Motor neuron (in vitro differentiated cells): ENCODE measurements around the gene EBP. TPM values are rescaled to one million over a fixed set of nuclear protein-coding genes. Genes with fewer than 3 reads are reported as not detected.

Source experiments
- ATAC-seq, 8 experiments: fragments of 200-7000 bp; cut with Tn5 transposase; replicated peaks in 6 of 8; 2 replicates each; pipeline ENCODE4 v1.8.0; 2021; ENCODE audit warnings: mild to moderate bottlenecking in 8 of 8, moderate library complexity in 8 of 8
- H3K27ac ChIP-seq, 2 donors: fragments of 250-450 bp; sonication (Bioruptor Pico); 2 replicates each; pipeline ENCODE4 v1.9.0; 2021; ENCODE audit warnings: antibody characterized with exemption in 2 of 2, mild to moderate bottlenecking in 2 of 2, moderate library complexity in 1 of 2
- H3K4me1 ChIP-seq, 2 donors: fragments of 250-450 bp; sonication (Bioruptor Pico); replicated peaks in 1 of 2; 2 replicates each; pipeline ENCODE4 v1.6.1; 2021; ENCODE audit warnings: antibody characterized with exemption in 2 of 2, mild to moderate bottlenecking in 2 of 2, moderate library complexity in 1 of 2
- H3K4me3 ChIP-seq, 5 donors: fragments of 250-450 bp; sonication (Bioruptor Pico); 2 replicates each; pipeline ENCODE4 v1.9.0; 2021; ENCODE audit warnings: antibody characterized with exemption in 5 of 5, mild to moderate bottlenecking in 5 of 5, moderate library complexity in 4 of 5
- WGBS, 10 experiments: fragments of 450-650 bp; shearing (Covaris generic); methylation state at CpG; one replicate each; pipeline ENCODE4 v1.0.0; 2022; 5-methylcytosine and 5-hydroxymethylcytosine counted together
- in situ Hi-C, 9 experiments: fragments of 400-800 bp; cut with MboI; loops; one replicate each; pipeline ENCODE4 v1.15.0; 2021; ENCODE audit warnings: low sequenced_read_pairs in 9 of 9, low pct_unique_long_range_greater_than_20kb in 2 of 9; ENCODE audit not compliant: unreplicated experiment in 9 of 9
- total RNA-seq, 8 experiments: library from RNA; unstranded; fragments of 300-600 nt; gene quantifications; 2 replicates each; pipeline versions ENCODE4 v1.2.3 to v1.2.4, GENCODE V29; 2022

EBP gene
- total RNA-seq, 8 experiments from 2014 or later = 28.3 to 121 (median 66.3) TPM

DNA sequence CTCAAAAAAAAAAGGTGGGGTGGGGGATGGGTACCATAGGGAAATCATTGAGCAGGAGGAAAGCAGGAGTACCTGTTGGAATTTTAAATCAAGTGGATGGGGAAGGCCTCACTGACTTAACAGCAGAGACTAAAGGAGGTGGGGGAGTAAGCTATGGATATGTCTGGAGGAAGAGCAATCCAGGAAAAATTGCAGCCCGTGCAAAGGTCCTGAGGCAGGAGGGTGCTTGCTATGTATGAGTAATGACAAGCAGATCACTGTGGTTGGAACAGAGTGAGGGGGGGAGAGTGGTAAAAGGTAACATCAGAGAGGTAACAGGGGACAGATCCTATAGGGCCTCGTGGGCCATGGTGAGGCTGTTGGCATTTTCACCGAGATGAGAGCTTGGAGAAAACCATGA, 41.5 kb upstream of the EBP start:
- in situ Hi-C loops = loop anchor here in 1 of 9 experiments (25.0 kb wide), 1 partner anchor 393 kb away; no protein-coding TSS in a partner anchor
- Histone ChIP-seq H3K4me3 (no peak overlapping the region), H3K4me1 (no peaks in the 10 kb centered on the region), H3K27ac (no peak overlapping the region)
- ATAC-seq = no peak
- 51 to 100% (median 92%) methylated on average over 1 to 3 of the region's 3 CpGs; no CpG with 5 or more reads in 6 of the 10 experiments for WGBS, 10 experiments

DNA sequence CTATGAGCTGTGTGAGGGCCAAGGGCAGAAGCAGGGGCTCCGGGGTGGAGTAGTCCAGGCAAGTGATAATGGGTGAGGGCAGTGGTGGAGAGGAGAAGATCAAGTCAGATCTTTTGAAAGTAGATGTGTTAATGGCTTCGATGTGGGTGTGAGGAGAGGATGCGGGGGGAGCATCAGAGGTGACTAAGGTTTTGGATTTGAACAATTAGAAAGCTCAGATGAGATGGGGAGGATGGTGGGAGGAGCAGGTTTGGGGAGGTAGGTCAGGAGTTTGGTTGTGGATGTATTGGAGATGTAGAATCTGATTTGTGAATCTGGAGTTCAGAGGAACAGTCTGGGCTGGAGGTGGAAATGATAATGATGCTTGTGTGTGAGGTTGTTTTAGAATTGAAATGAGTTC, 41.0 kb upstream of the EBP start:
- WGBS, 10 experiments = 33 to 100% (median 40%) methylated on average over 1 to 2 of the region's 3 CpGs; no CpG with 5 or more reads in 7 of the 10 experiments
- Histone ChIP-seq H3K4me3 (no peak overlapping the region), H3K4me1 (no peaks in the 10 kb centered on the region), H3K27ac (no peak overlapping the region)
- in situ Hi-C loops = loop anchor here in 1 of 9 experiments (25.0 kb wide), 1 partner anchor 393 kb away; no protein-coding TSS in a partner anchor
- ATAC-seq = no peak

DNA sequence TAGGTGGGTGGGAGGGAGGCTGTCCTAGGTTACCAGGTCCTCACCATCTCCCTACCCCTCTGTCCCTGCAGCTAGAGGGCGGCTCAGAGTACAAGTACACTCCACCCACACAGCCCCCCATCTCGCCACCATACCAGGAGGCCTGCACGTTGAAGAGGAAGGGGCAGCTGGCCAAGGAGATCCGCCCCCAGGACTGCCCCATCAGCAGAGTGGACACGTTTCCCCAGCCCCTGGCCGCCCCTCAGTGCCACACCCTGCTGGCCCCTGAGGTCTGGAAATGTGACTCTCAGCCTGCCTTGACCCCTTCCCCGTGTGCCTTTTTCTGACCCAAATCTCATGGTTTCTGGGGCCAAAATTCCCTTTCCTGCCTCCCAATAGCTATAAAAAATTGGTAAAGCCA, 39.1 kb upstream of the EBP start:
- Histone ChIP-seq H3K27ac (no peak overlapping the region), H3K4me1 (no peaks in the 10 kb centered on the region), H3K4me3 (no peak overlapping the region)
- no peak for ATAC-seq
- 20 to 62% methylated on average over 1 to 2 of the region's 7 CpGs; no CpG with 5 or more reads in 8 of the 10 experiments for WGBS, 10 experiments
- in situ Hi-C loops = loop anchor here in 1 of 9 experiments (25.0 kb wide), 1 partner anchor 395 kb away; no protein-coding TSS in a partner anchor

DNA sequence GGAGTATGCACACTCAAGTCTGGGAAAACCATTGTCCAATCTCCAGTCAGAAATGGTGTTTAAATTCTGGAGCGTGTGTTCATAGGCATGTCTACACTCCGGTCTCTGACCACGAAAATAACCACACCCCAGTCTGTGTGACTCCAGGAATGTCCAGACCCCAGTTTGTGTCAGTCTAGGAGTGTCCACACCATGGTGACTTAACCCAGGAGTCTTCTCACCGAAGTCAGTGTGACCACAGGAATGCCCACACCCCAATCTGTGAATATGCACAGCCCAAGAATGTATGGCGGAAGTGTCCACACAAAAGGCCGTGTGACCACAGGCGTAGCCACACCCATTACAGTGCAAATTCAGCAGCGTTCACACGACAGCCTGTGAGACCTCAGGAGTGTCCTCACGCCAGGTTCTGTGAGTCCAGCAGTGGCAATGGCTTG, 34.2 kb upstream of the EBP start:
- 0 to 100% (median 40%) methylated on average over 1 to 2 of the region's 10 CpGs; no CpG with 5 or more reads in 7 of the 10 experiments for WGBS, 10 experiments
- no peak overlapping the region for H3K27ac ChIP-seq
- in situ Hi-C loops = loop anchor here in 1 of 9 experiments (25.0 kb wide), 1 partner anchor 400 kb away; no protein-coding TSS in a partner anchor

DNA sequence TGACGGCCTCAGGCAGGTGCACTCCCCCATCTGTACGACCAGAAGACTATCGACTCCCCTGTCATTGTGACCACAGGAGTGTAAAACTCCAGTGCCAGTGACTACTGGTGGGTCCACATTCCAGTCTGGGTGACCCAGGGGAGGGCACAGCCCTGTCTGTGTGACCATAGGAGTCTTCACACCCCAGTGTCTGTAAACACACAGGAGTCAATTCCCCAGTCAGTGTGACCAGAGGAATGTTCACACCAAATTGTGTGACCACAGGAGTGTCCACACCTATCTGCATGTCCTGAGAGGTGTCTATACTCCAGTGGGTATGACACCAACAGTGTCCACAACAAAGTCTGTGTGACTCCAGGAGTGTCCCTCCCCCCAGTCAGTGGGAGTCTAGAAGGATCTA, 33.6 kb upstream of the EBP start:
- in situ Hi-C loops = loop anchor here in 1 of 9 experiments (25.0 kb wide), 1 partner anchor 401 kb away; no protein-coding TSS in a partner anchor
- 41% methylated on average over 3 of the region's 3 CpGs; no CpG with 5 or more reads in 9 of the 10 experiments for WGBS, 10 experiments
- Histone ChIP-seq H3K27ac (no peak overlapping the region), H3K4me1 (no peaks in the 10 kb centered on the region), H3K4me3 (no peak overlapping the region)
- ATAC-seq = no peak

More for the DNA sequence above, 34.2 kb upstream of the EBP start:
- H3K4me1 ChIP-seq = no peaks in the 10 kb centered on the region
- peak in 6 of 8 experiments; percentile 12 to 96 (median 65) for ATAC-seq
- H3K4me3 ChIP-seq = no peak overlapping the region

DNA sequence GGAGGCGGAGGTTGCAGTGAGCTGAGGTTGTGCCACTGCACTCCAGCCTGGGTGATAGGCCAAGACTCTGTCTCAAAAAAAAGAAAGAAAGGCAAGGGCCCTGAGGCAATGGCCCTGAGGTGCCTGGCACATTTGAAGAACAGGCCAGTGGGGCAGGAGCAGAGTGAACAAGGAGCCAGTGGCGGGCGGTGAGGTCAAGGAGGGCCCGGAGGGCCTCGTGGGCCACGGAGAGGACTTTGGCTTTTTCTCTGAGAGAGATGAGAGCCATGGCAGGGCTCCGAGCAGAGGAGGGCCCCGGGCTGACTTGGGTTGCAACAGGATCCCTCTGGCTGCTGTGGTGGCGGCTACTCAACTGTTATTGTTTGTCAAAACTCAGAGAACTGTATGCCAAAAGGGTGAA, 32.3 kb upstream of the EBP start:
- no peak overlapping the region for H3K4me3 ChIP-seq
- in situ Hi-C loops = loop anchor here in 1 of 9 experiments (25.0 kb wide), 1 partner anchor 402 kb away; no protein-coding TSS in a partner anchor

DNA sequence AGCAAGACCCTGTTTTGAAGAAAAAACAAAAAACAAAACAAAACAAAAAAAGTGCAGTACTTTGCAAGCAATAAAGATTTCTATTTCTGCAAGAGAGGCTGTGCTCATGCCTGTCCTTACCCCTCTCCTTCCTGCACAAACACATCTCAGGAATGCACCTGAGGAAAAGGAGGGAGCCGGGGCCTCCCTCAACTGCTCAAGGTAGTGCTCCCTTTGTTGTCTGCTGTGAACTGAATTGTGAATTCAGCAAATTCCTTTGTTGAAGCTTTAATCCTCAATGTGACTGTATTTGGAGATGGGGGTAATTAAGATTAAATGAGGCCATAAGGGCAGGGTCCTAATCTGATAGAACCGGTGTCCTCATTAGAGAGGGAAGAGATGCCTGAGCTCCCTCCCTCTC, 31.7 kb upstream of the EBP start:
- in situ Hi-C loops = loop anchor here in 1 of 9 experiments (25.0 kb wide), 1 partner anchor 403 kb away; no protein-coding TSS in a partner anchor
- 69% methylated on average over 2 of the region's 2 CpGs; no CpG with 5 or more reads in 9 of the 10 experiments for WGBS, 10 experiments
- no peak overlapping the region for H3K27ac ChIP-seq
- no peak for ATAC-seq
- no peaks in the 10 kb centered on the region for H3K4me1 ChIP-seq
- H3K4me3 ChIP-seq = no peak overlapping the region

More for the DNA sequence above, 32.3 kb upstream of the EBP start:
- Histone ChIP-seq H3K27ac (no peak overlapping the region), H3K4me1 (no peaks in the 10 kb centered on the region)
- ATAC-seq = no peak
- 73 to 80% methylated on average over 1 to 3 of the region's 9 CpGs; no CpG with 5 or more reads in 8 of the 10 experiments for WGBS, 10 experiments

DNA sequence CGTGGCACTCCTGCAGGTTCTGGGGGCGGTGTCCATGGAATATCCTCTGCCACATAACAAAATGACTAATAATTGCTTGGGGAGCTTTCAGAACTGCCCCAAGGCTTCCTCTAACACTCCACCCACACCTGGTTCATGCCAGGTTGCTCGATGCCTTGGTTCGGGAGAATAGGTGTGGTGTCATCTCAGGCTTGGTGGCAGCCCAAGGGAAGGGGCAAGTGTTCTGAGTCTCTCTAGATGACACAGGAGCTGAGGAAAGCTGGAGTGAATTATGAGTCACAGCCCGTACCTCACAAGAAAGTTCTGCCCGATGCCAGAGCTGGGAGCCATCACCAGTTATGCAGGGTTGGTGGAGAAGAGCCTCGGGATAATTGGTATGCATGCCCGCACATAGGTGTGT, 30.9 kb upstream of the EBP start:
- in situ Hi-C loops = loop anchor here in 1 of 9 experiments (25.0 kb wide), 1 partner anchor 403 kb away; no protein-coding TSS in a partner anchor
- Histone ChIP-seq H3K4me3 (no peak overlapping the region), H3K4me1 (no peaks in the 10 kb centered on the region), H3K27ac (no peak overlapping the region)
- no peak for ATAC-seq
- WGBS, 10 experiments = 33 to 70% (median 53%) methylated on average over 1 to 3 of the region's 8 CpGs; no CpG with 5 or more reads in 7 of the 10 experiments

DNA sequence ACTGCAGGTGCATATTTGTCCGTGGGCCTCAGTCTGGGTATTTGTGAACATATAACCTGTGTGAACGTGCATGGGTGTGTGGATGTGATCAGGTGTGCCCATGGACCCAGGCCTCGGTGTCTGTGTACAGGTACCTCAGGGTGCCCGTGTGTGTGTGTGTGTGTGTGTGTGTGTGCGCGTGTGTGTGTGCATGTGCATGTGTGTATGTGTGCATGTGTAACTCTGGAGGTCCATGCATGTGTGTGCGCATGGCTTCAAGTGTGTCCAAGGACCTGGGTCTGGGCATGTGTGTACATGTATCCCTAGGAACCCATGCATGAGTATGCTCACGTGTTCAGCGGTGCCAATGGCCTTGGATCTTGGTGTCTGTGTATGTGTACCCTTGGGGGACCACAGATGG, 29.8 kb upstream of the EBP start:
- H3K4me3 ChIP-seq = no peak overlapping the region
- H3K27ac ChIP-seq = no peak overlapping the region
- H3K4me1 ChIP-seq = no peaks in the 10 kb centered on the region
- no peak for ATAC-seq
- WGBS, 10 experiments = 63% methylated on average over 4 of the region's 9 CpGs; no CpG with 5 or more reads in 9 of the 10 experiments
- in situ Hi-C loops = loop anchor here in 1 of 9 experiments (25.0 kb wide), 1 partner anchor 405 kb away; no protein-coding TSS in a partner anchor

DNA sequence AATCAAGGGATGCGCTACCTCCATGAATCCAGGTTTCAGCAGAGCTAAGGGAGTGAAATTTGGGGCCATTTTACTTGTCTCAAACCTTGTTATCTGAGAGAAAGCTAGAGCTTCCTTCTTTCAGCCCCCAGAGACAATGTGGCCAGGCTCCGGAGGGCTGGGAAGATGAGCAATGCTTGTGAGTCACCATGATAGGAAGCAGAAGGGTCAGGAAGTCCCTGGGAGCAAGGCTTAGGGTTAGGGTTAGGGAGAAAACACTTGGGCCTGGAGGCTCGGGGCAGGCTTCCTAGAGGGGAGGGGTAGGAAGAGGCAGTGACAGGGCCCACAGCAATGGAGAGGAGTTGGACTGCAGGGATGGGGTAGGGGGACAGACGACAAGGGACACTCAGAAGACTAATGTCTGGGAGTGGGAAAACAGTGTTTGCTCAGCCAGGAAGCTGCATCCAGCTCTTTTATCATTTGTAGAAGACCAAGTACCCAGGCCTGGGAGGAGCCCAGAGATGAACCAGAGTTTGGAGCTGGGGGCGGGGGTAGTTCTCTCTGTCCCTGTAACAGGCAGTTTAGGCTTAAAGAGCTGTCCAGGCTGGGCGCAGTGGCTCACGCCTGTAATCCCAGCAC, 29.2 kb upstream of the EBP start:
- no peaks in the 10 kb centered on the region for H3K4me1 ChIP-seq
- H3K4me3 ChIP-seq = no peak overlapping the region
- no peak overlapping the region for H3K27ac ChIP-seq
- in situ Hi-C loops = loop anchor here in 1 of 9 experiments (25.0 kb wide), 1 partner anchor 405 kb away; no protein-coding TSS in a partner anchor
- ATAC-seq = no peak
- WGBS, 10 experiments = 49 to 67% methylated on average over 1 to 5 of the region's 7 CpGs; no CpG with 5 or more reads in 8 of the 10 experiments

DNA sequence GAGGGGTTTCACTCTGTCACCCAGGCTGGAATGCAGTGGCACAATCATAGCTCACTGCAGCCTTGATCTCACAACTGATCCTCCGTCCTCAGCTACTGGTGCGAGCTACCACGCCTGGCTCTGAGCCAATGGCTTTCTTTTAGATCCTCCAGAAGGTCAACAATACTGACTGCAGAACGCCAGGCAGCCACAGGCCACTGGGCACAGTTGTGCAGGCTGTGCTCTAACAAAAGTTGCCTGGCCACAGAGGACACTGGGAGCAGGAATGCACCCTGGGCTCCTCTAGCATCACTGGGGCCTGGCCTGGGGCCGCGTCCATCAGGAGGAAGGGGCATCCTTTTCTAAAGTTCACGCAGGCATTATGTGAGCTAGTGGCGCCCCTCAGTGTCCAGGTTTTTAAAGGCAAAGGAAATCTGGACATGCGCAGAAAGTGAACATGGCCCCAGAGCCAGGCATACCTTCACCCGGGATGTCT, 27.7 kb upstream of the EBP start:
- Histone ChIP-seq H3K27ac (no peak overlapping the region), H3K4me3 (no peak overlapping the region), H3K4me1 (peaks cover 0 to 2% of the 10 kb centered on the region in 2 donors)
- peak; percentile 54 to 97 (median 74) for ATAC-seq
- 20 to 100% (median 88%) methylated on average over 1 to 3 of the region's 10 CpGs; no CpG with 5 or more reads in 7 of the 10 experiments for WGBS, 10 experiments
- in situ Hi-C loops = loop anchor here in 1 of 9 experiments (25.0 kb wide), 1 partner anchor 407 kb away; no protein-coding TSS in a partner anchor

DNA sequence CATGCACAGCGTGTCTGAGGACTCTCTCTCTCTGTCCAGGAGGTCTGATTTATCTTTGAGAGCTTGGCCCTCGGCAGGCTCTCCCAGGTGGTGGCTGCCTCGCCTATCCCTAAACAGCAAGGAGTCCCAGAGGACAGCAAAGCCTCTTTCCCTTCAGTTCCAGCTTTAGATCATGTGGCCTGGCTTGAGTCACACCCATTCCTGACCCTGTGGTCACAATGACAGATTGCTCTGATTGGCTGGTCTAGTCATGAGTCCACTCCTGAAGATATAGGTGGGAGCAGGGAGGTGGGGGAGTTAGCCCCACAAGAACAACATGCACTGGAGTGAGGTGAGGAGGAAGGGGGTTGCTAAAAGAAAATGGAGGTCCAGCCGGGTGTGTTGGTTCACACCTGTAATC, 24.9 kb upstream of the EBP start:
- peak in 2 of 8 experiments; percentile 29 to 30 for ATAC-seq
- Histone ChIP-seq H3K27ac (no peak overlapping the region), H3K4me3 (no peak overlapping the region), H3K4me1 (peaks cover 0 to 2% of the 10 kb centered on the region in 2 donors)
- 50% methylated on average over 2 of the region's 4 CpGs; no CpG with 5 or more reads in 9 of the 10 experiments for WGBS, 10 experiments
- in situ Hi-C loops = loop anchor here in 1 of 9 experiments (25.0 kb wide), 1 partner anchor 409 kb away; no protein-coding TSS in a partner anchor

DNA sequence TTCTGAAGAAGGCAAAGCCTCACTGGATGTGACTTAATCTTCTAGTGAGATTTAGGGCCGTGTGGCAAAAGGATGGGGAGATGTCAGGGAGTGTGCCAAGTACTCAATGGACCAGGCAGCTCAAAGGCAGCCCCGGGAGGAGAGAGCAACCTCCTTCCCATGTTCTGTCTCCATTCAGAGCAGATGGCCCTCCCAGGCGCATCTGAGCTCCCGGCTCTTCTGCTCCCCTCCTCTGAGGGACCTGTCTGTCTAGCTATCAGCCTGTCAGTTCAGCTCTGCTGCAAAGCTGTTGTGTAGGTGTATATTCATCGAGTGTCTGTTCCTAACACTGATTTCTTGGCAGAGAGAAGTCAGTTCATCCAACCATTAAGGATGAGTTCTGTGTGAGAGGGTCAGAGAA, 23.7 kb upstream of the EBP start:
- in situ Hi-C loops = loop anchor here in 1 of 9 experiments (25.0 kb wide), 1 partner anchor 411 kb away; no protein-coding TSS in a partner anchor
- Histone ChIP-seq H3K4me3 (no peak overlapping the region), H3K27ac (no peak overlapping the region), H3K4me1 (peaks cover 0 to 2% of the 10 kb centered on the region in 2 donors)
- peak in 3 of 8 experiments; percentile 3 to 17 (median 7) for ATAC-seq
- 14 to 33% methylated on average over 1 to 3 of the region's 5 CpGs; no CpG with 5 or more reads in 8 of the 10 experiments for WGBS, 10 experiments
